Measurements from ENCODE around the gene SF3B1.
"Not testable (repeated sequence)": the region's sequence is repeated elsewhere in the genome, so short reads cannot be mapped to it uniquely, and the experiment has no call there.

SF3B1 gene

GRCh38 chr2:197460649-197461048, 25.8 kb upstream of the SF3B1 start:
- H3K4me3 ChIP-seq (ENCODE audit: low read depth, low read length): no peak overlapping the region
- no peak for TF ChIP-seq CTCF (IDR thresholded peaks at IDR 0.05; ENCODE audit: low read depth, low read length, missing control alignments)
- no peak for DNase-seq (ENCODE audit: low read depth)

- DNase-seq (ENCODE audit: low read depth): no peak
- H3K4me3 ChIP-seq (ENCODE audit: low read depth, low read length): no peak overlapping the region
- TF ChIP-seq CTCF (IDR thresholded peaks at IDR 0.05; ENCODE audit: low read depth, low read length, missing control alignments): no peak
Observed at GRCh38 chr2:197455428-197455827, 20.6 kb upstream of the SF3B1 start.

- peak overlapping the region; percentile 85; the same call in 1 of the 2 replicates for H3K4me3 ChIP-seq (ENCODE audit: low read depth, low read length)
- TF ChIP-seq CTCF (IDR thresholded peaks at IDR 0.05; ENCODE audit: low read depth, low read length, missing control alignments): no peak
- DNase-seq (ENCODE audit: low read depth): no peak
Observed at GRCh38 chr2:197454923-197455322, 20.1 kb upstream of the SF3B1 start.

- peak; percentile 53 for DNase-seq (ENCODE audit: low read depth)
- H3K4me3 ChIP-seq (ENCODE audit: low read depth, low read length): peak overlapping the region; percentile 85
- TF ChIP-seq CTCF (IDR thresholded peaks at IDR 0.05; ENCODE audit: low read depth, low read length, missing control alignments): no peak
Observed at GRCh38 chr2:197453914-197454398, 19.1 kb upstream of the SF3B1 start.

- peak; percentile 22 for TF ChIP-seq CTCF (IDR thresholded peaks at IDR 0.05; ENCODE audit: low read depth, low read length, missing control alignments)
- peak within 1 kb of the TSS; percentile 85 for H3K4me3 ChIP-seq (ENCODE audit: low read depth, low read length)
- peak; percentile 99 for DNase-seq (ENCODE audit: low read depth)
Observed at GRCh38 chr2:197453123-197453913, 18.5 kb upstream of the SF3B1 start, which contains the start of gene COQ10B. TSS of gene COQ10B (plus strand) at chr2:197453552. CDS start at chr2:197453561, 9 bp downstream.

GRCh38 chr2:197452754-197453122, 17.9 kb upstream of the SF3B1 start:
- no peak for TF ChIP-seq CTCF (IDR thresholded peaks at IDR 0.05; ENCODE audit: low read depth, low read length, missing control alignments)
- no peak for DNase-seq (ENCODE audit: low read depth)
- peak overlapping the region; percentile 85 for H3K4me3 ChIP-seq (ENCODE audit: low read depth, low read length)

GRCh38 chr2:197450935-197451358, 16.1 kb upstream of the SF3B1 start:
- not testable (repeated sequence) for H3K4me3 ChIP-seq (ENCODE audit: low read depth, low read length); DNase-seq (ENCODE audit: low read depth)

All from GM12864 (cell line).